HUES6 (cell line): ENCODE data around the gene UBA1.

Experiments
- H3K27ac ChIP-seq: 2 replicates; pipeline ENCODE4 v1.7.0; 2013; ENCODE audit warnings: low read depth, mild to moderate bottlenecking, low read length, inconsistent platforms
- H3K27me3 ChIP-seq: 2 replicates; pipeline ENCODE4 v1.6.1; 2013; ENCODE audit warnings: low read length; ENCODE audit not compliant: control insufficient read depth, insufficient read depth
- H3K36me3 ChIP-seq: 2 replicates; pipeline ENCODE4 v1.6.1; 2013; ENCODE audit warnings: low read length; ENCODE audit not compliant: control insufficient read depth, insufficient read depth
- H3K4me1 ChIP-seq: 2 replicates; pipeline ENCODE4 v1.6.1; 2013; ENCODE audit warnings: low read length; ENCODE audit not compliant: control insufficient read depth, insufficient read depth
- H3K4me3 ChIP-seq: 2 replicates; pipeline ENCODE4 v1.5.1; 2013; ENCODE audit warnings: low read depth, low read length
- H3K9ac ChIP-seq: one replicate; pipeline ENCODE4 v1.6.1; 2013; ENCODE audit warnings: mild to moderate bottlenecking, low read length
- H3K9me3 ChIP-seq: 2 replicates; pipeline ENCODE4 v1.6.1; 2013; ENCODE audit warnings: low read depth, low read length; ENCODE audit not compliant: control insufficient read depth, insufficient read depth

Gene UBA1

DNA sequence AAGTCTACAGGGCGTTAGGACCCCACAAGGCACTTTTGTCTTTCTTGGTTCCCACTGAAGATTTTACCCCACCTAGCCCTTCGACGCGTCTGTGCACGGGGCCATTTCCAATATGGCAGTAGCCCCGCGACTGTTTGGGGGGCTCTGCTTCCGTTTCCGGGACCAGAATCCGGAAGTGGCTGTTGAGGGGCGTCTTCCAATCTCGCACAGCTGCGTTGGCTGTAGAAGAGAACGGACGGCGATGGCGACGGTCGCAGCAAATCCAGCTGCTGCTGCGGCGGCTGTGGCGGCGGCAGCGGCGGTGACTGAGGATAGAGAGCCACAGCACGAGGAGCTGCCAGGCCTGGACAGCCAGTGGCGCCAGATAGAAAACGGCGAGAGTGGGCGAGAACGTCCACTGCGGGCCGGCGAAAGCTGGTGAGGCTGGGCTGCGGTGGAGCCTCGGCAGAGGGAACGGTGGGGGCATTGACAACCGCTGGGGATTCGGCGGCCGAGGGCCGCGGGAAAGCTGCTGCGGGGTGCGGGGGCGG lies 39.2 kb downstream of the UBA1 start, which contains the start of gene USP11:
USP11 (plus strand) TSS at position 207 of the 530 bp plus-strand sequence; CDS start at position 242, 35 bp downstream.
- Histone ChIP-seq H3K9ac (peak within 1 kb of the TSS; percentile 85), H3K27ac (peak within 1 kb of the TSS; percentile 93), H3K4me3 (peak within 1 kb of the TSS; percentile 86), H3K36me3 (peaks cover 19% of the 10 kb centered on the region), H3K27me3 (no peaks in the 10 kb centered on the region), H3K4me1 (peaks cover 11% of the 10 kb centered on the region), H3K9me3 (no peaks in the 10 kb centered on the region)

DNA sequence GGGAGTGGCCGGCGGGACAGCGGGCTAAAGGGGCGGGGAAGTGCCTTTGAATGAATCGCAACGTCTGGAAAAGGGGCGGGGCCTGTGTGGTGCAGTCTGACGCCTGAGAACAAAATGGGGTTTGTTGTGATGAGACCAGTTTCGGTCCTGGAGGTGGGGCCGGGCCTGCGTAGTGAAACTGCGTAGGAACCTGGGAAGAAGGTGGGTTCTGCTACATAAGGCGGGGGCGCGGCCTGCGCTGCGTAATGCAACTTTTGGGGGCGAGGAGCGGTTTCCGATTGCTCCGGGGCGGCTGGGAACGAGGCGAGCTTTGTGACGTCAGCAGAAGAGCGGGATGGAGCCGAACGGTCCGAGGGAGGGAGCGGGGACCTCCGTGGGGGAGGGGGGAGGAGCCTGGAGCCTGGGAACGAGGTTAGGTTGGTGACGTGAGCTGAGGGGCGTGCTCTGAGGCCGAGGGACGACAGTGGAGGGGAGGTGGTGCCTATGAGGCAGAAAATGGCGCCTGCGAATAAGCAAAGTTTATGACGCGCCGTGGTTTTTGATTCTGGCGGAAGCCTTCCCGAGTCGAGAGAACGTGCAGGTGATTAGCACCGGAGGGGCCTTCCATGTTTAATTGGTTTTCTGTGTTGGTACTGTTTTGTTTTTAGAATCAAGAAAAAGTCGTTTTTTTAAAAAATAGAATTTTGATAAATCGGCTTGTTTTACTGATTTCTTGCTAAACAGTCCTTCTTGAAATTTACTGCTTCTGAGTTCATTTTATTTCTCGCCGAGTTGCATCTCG lies 39.9 kb downstream of the UBA1 start:
- Histone ChIP-seq H3K36me3 (peaks cover 12% of the 10 kb centered on the region), H3K27ac (peak overlapping the region; percentile 93), H3K4me3 (peak overlapping the region; percentile 86), H3K9me3 (no peaks in the 10 kb centered on the region), H3K9ac (peak overlapping the region; percentile 85), H3K27me3 (no peaks in the 10 kb centered on the region), H3K4me1 (peaks cover 11% of the 10 kb centered on the region)

DNA sequence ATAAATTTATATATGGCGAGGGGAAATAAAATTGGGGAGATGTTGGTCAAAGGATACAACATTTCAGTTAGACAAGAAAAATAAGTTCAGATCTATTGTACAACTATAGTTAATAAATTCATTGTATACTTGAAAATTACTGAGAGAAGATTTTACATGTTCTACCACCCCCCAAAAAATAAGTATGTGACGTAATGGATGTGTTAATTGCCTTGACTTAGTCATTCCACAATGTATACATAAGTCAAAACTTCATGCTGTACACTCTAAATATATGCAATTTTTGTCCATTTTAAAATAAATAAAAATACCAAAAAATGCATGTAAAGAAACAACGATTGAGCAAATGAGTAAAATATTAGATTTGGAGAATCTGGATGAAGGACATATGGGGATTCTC lies 41.0 kb downstream of the UBA1 start:
- peak overlapping the region; percentile 86 for H3K4me3 ChIP-seq
- no peak overlapping the region for H3K9ac ChIP-seq

DNA sequence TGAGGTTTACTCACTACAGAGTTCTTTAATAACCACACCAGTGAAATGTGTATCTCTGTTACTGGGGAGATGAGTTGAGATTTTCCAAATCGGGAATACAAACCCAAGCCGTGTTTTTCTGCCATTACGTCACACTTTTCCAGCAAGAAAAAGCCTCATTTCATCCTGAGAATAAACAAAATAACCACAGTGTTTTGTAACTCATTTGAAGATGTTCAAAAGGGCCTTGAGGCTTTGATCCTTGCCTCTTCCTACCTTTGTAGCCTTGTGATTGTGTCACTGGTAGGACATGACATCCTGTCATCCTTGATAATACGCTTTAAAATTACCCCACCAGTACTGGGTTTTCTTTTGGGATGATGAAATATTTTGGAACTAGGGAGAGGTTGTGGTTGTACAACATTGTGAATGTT lies 42.1 kb downstream of the UBA1 start:
- no peak overlapping the region for H3K4me3 ChIP-seq
- no peaks in the 10 kb centered on the region for H3K27me3 ChIP-seq
- no peak overlapping the region for H3K9ac ChIP-seq
- no peaks in the 10 kb centered on the region for H3K9me3 ChIP-seq
- no peak overlapping the region for H3K27ac ChIP-seq
- H3K36me3 ChIP-seq: peaks cover 18% of the 10 kb centered on the region
- peaks cover 11% of the 10 kb centered on the region for H3K4me1 ChIP-seq

More for the DNA sequence above, 41.0 kb downstream of the UBA1 start:
- Histone ChIP-seq H3K27ac (no peak overlapping the region; the same call in 1 of the 2 replicates), H3K27me3 (no peaks in the 10 kb centered on the region), H3K4me1 (peaks cover 11% of the 10 kb centered on the region), H3K36me3 (peaks cover 11% of the 10 kb centered on the region), H3K9me3 (no peaks in the 10 kb centered on the region)

DNA sequence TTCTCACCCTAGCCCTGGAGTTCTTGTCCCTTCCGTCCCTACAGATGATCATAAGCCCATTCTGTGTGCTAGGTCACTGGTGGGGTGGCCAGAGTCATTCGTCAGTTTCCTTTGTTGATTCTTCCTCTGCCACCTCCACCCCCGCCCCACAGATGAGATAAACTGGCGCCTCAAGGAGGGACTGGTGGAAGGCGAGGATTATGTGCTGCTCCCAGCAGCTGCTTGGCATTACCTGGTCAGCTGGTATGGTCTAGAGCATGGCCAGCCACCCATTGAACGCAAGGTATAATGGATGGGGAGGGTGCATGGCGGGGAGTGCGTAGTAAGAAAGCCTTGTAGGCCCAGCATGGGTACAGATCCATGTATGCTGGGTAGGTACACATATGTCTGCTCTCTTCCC lies 45.6 kb downstream of the UBA1 start:
- Histone ChIP-seq H3K36me3 (peaks cover 50% of the 10 kb centered on the region), H3K9ac (no peak overlapping the region), H3K27ac (no peak overlapping the region), H3K4me1 (peaks cover 6% of the 10 kb centered on the region; the same call in 1 of the 2 replicates), H3K9me3 (no peaks in the 10 kb centered on the region), H3K4me3 (no peak overlapping the region), H3K27me3 (no peaks in the 10 kb centered on the region)

DNA sequence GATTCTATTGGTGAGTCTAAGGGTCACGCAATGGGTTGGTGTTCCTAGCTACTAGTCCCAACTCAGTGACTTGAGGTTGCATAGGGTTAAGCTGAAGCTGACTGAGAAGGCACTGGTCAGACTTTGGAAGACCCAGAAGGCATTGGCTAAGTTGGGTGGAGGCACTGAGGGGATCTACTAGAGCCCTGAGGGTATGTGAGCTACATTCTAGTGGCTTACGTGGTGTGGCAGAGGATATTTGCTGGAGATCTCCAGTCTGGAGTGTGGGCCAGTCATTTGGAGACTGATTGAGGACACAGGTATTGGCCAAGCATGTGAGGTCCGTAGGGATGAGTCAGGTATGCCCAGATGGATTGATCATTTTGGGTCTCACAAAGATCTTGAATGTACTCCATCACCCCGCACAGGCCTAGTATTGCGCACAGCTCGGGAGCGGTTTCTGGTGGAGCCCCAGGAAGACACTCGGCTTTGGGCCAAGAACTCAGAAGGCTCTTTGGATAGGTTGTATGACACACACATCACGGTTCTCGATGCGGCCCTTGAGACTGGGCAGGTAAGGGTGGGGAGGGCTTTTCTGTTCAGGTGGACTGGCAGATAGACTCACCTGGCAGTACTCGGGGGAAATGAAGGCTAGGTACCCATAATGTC lies 46.4 kb downstream of the UBA1 start:
- H3K4me3 ChIP-seq: no peak overlapping the region
- H3K27me3 ChIP-seq: no peaks in the 10 kb centered on the region
- 0 out of 2 replicates have a peak, but pooled peaks cover 3% of the 10 kb centered on the region for H3K4me1 ChIP-seq
- H3K9ac ChIP-seq: no peak overlapping the region
- H3K27ac ChIP-seq: no peak overlapping the region
- H3K9me3 ChIP-seq: no peaks in the 10 kb centered on the region
- H3K36me3 ChIP-seq: peaks cover 59% of the 10 kb centered on the region

DNA sequence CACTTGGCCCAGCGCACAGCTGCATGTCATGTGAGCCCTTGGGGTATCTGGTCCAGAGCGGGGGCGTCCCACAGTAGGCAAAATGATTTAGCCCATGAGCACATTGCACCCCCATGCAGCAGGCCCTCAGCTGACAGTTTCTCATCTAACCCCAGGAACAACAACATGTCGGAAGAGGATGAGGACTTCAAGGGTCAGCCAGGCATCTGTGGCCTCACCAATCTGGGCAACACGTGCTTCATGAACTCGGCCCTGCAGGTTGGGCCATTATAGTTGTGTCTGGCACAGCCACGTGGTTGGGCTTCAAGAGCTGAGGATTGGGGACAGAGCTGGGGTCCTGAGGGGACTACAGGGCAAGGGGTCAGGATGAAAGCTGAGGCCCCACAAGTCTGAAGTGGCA lies 47.0 kb downstream of the UBA1 start:
- no peak overlapping the region for H3K4me3 ChIP-seq
- no peaks in the 10 kb centered on the region for H3K27me3 ChIP-seq
- H3K36me3 ChIP-seq: peaks cover 65% of the 10 kb centered on the region
- H3K4me1 ChIP-seq: 0 out of 2 replicates have a peak, but pooled peaks cover 2% of the 10 kb centered on the region
- no peak overlapping the region for H3K9ac ChIP-seq
- H3K27ac ChIP-seq: no peak overlapping the region
- no peaks in the 10 kb centered on the region for H3K9me3 ChIP-seq

DNA sequence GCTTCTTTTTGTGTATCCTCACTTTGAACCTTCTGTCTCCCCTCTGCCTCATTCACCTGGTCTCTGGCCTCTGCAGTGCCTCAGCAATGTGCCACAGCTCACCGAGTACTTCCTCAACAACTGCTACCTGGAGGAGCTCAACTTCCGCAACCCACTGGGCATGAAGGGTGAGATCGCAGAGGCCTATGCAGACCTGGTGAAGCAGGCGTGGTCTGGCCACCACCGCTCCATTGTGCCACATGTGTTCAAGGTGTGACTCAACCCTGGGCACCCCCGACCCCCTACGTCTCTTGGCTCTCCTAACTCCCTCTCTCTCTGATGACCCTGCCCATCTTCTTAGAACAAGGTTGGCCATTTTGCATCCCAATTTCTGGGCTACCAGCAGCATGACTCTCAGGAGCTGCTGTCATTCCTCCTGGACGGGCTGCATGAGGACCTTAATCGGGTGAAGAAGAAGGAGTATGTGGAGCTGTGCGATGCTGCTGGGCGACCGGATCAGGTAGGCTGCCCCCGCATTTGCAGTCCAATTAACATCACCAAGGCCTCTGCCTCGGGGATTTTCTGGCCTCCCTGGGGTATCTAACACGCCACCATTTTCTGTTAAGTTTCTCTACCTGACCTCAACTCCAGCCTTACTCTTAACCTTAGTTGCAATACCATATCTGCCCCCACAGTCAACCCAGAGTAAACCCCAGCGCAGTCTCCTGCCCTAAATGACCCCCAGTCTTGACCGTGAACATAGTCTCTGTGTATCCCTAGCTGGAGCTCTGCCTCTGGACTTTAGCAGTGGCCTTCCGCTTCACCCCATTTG lies 47.8 kb downstream of the UBA1 start:
- Histone ChIP-seq H3K9ac (no peak overlapping the region), H3K27me3 (no peaks in the 10 kb centered on the region), H3K36me3 (peaks cover 72% of the 10 kb centered on the region), H3K4me1 (no peaks in the 10 kb centered on the region), H3K27ac (no peak overlapping the region), H3K9me3 (no peaks in the 10 kb centered on the region), H3K4me3 (no peak overlapping the region)

DNA sequence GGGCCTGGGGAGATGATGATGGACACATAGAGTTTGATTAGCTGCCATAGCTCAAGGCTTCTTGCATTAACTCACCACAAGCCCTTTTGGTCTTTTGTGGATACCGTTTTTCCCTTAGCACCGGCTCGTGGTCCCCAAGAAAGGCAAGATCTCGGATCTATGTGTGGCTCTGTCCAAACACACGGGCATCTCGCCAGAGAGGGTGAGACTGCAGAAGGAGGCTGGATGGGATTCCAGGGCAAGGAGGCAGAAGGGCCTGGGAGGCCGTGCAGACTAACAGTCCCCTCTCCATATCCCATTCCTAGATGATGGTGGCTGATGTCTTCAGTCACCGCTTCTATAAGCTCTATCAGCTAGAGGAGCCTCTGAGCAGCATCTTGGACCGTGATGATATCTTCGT lies 48.7 kb downstream of the UBA1 start:
- Histone ChIP-seq H3K4me3 (no peak overlapping the region), H3K27ac (no peak overlapping the region), H3K4me1 (no peaks in the 10 kb centered on the region), H3K9me3 (no peaks in the 10 kb centered on the region), H3K36me3 (peaks cover 80% of the 10 kb centered on the region), H3K27me3 (no peaks in the 10 kb centered on the region), H3K9ac (no peak overlapping the region)

DNA sequence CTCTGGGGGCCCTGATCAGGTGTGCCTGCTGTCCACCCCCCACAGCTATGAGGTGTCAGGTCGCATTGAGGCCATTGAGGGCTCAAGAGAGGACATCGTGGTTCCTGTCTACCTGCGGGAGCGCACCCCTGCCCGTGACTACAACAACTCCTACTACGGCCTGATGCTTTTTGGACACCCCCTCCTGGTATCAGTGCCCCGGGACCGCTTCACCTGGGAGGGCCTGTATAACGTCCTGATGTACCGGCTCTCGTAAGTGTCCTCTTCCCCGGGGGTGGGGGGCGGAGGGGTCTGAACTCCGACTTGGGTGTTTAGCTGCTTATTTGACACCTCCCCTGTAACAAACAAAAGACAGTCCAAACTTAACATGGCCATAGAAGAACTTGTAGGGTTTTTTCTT lies 49.7 kb downstream of the UBA1 start:
- H3K36me3 ChIP-seq: peaks cover 90% of the 10 kb centered on the region
- no peaks in the 10 kb centered on the region for H3K27me3 ChIP-seq
- H3K9me3 ChIP-seq: no peaks in the 10 kb centered on the region
- H3K9ac ChIP-seq: no peak overlapping the region
- no peak overlapping the region for H3K4me3 ChIP-seq
- no peak overlapping the region for H3K27ac ChIP-seq
- no peaks in the 10 kb centered on the region for H3K4me1 ChIP-seq
